Upper lobe of right lung (tissue), 1 donor: ENCODE data around the gene UBE2H. TPM values are rescaled to one million over a fixed set of nuclear protein-coding genes. Genes with fewer than 3 reads are reported as not detected.

Experiments used
- ATAC-seq: fragments of 200-7000 bp; cut with Tn5 transposase; one replicate; pipeline ENCODE4 v1.9.1; 2020; ENCODE audit warnings: mild to moderate bottlenecking, moderate library complexity
- DNase-seq: peaks from one replicate; pipeline ENCODE4 v3.0.0-alpha.2; 2020
- H3K27ac ChIP-seq: fragments of 200-600 bp; one replicate; pipeline ENCODE4 v1.8.0; 2022
- H3K27me3 ChIP-seq: fragments of 200-600 bp; one replicate; pipeline ENCODE4 v1.8.0; 2022; ENCODE audit warnings: mild to moderate bottlenecking
- H3K36me3 ChIP-seq: fragments of 200-600 bp; one replicate; pipeline ENCODE4 v1.8.0; 2022
- H3K4me1 ChIP-seq: fragments of 200-600 bp; one replicate; pipeline ENCODE4 v1.8.0; 2022
- H3K4me3 ChIP-seq: fragments of 200-600 bp; one replicate; pipeline ENCODE4 v1.8.0; 2022; ENCODE audit warnings: mild to moderate bottlenecking
- H3K9me3 ChIP-seq: fragments of 200-600 bp; one replicate; pipeline ENCODE4 v1.8.0; 2022
- intact Hi-C: fragments of 100-400 bp; cut with DNase I; formaldehyde crosslinking; loops from one replicate; pipeline ENCODE4 v1.11.0; 2022
- total RNA-seq: library from RNA; stranded (reverse); fragmentation: NEBNext Ultra II Directional; extraction: Animal tissue kit (Norgen Biotek cat#: 25700); gene quantifications from one replicate; pipeline ENCODE4 v1.2.1, GENCODE V29; 2021
- TF ChIP-seq, protein P1 (sequence below): fragments of 200-600 bp; IDR thresholded peaks from one replicate; pipeline ENCODE4 v1.8.0; 2022; ENCODE audit warnings: antibody characterized with exemption
- donor health status: DM: no; HTN: yes; CAD: no; lungs with severe emphysema.

UBE2H gene
- total RNA-seq, 1 donor from 2014 or later, result 69.1 TPM

DNA sequence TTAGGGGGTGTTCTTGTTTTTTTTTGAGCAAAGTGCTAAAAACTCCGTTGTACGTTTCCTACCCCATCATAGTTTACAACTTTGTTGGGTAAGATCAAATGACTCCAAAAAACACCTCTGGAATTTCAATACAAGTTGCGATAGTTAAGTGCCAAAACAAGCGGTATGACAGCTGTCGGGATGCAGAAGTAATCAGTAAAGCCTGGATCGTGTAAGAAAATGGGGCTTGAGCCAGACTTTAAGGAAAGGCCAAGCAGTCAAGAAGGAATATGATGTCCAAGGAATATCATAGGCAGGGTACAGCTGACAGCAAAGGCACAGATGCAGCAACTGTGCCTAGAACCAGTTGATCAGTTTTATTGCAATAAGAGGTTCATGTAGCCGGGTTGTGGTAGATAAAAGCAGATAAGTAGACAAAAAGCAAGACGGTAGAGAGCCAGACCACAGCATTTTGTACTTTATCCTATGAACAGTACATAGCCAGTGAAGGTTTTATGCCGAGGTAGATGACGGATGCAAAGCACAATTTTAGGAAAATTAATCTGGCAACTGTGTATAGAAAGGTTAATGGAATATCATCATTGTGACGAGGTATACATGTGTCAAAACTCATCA is 45.5 kb downstream of the UBE2H start:
- H3K4me1 ChIP-seq, result peaks cover 5% of the 10 kb centered on the region
- intact Hi-C loops, result no loop called here
- TF ChIP-seq, protein P1, sequence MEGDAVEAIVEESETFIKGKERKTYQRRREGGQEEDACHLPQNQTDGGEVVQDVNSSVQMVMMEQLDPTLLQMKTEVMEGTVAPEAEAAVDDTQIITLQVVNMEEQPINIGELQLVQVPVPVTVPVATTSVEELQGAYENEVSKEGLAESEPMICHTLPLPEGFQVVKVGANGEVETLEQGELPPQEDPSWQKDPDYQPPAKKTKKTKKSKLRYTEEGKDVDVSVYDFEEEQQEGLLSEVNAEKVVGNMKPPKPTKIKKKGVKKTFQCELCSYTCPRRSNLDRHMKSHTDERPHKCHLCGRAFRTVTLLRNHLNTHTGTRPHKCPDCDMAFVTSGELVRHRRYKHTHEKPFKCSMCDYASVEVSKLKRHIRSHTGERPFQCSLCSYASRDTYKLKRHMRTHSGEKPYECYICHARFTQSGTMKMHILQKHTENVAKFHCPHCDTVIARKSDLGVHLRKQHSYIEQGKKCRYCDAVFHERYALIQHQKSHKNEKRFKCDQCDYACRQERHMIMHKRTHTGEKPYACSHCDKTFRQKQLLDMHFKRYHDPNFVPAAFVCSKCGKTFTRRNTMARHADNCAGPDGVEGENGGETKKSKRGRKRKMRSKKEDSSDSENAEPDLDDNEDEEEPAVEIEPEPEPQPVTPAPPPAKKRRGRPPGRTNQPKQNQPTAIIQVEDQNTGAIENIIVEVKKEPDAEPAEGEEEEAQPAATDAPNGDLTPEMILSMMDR, result no peak
- ATAC-seq (no peak), DNase-seq (no peak)
- H3K4me3 ChIP-seq, result no peak overlapping the region
- H3K9me3 ChIP-seq, result no peaks in the 10 kb centered on the region
- peaks cover 5% of the 10 kb centered on the region for H3K36me3 ChIP-seq
- H3K27me3 ChIP-seq, result no peaks in the 10 kb centered on the region
- H3K27ac ChIP-seq, result no peak overlapping the region

DNA sequence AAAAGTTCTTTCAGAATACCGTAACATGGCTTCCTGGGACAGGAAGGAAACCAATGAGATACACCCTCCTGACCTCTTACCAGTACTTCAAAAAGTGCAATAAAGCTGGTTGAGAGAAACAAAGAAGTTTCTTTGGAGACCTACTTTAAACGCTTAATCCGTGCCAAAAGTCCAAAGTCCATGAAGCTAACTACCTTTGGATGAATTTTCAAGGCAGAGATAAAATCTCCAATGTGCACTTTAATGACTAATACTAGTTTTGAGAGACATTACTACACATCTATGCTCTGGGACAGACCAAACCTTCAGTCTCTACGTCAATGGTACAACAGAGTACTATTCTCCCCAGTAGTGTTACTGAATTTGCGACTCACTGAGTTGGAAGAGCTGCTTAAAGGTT is 46.1 kb downstream of the UBE2H start:
- intact Hi-C loops, result no loop called here
- H3K27me3 ChIP-seq, result no peaks in the 10 kb centered on the region
- ATAC-seq (no peak), DNase-seq (no peak)
- H3K4me3 ChIP-seq, result no peak overlapping the region
- no peak overlapping the region for H3K27ac ChIP-seq
- H3K36me3 ChIP-seq, result peaks cover 5% of the 10 kb centered on the region
- TF ChIP-seq, protein P1, result no peak
- H3K4me1 ChIP-seq, result peaks cover 5% of the 10 kb centered on the region
- H3K9me3 ChIP-seq, result no peaks in the 10 kb centered on the region

DNA sequence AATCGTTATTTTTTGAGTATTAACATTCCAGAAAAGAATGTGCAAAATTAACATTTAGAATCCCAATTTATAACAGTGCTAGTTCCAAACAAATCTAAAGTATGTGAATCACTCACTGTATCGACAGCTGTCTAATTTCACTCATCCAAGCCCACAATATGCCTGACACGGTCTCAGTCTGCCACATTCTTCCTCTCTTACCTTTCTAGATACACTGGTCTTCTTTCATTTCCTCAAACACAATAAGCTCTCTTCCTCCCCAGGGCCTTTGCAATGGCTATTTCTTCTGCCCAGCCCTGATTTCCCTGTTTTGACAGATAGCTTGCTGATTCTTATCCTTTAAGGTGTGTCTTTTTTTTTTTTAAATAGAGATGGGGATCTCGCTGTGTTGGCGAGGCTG is 48.8 kb downstream of the UBE2H start:
- Histone ChIP-seq H3K36me3 (peaks cover 6% of the 10 kb centered on the region), H3K4me3 (no peak overlapping the region), H3K9me3 (no peaks in the 10 kb centered on the region), H3K27ac (no peak overlapping the region), H3K4me1 (peaks cover 5% of the 10 kb centered on the region), H3K27me3 (no peaks in the 10 kb centered on the region)
- intact Hi-C loops, result no loop called here
- DNase-seq (no peak), ATAC-seq (no peak)
- TF ChIP-seq, protein P1, result no peak

DNA sequence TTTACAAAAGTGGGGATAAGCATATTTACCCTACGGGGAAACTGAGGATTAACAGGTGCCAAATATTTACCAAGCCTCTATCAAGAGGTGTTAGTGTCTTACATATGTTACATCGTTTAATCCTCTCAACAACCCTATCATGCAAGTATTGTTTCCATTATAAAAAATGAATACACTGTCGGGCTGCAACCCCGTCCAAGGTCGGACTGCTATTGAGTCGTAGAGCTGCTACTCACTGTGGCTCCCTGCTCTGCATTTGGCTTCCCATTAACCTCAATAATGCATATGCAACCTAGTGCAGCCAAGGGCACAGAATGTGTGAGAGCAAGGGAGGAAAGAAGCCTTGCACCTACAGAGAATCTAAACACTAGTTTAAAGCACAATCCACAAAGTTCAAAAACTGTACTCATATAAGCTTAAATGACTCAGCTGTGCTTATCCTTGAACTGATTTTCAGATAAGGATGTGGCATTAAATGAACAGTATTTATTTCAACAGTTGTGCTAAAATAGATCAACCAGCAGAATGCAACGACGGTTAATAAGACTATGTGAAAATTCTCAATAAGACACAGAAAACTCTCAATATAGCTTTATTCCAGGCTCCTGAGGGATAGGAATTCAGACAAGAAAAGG is 49.9 kb downstream of the UBE2H start:
- intact Hi-C loops, result no loop called here

DNA sequence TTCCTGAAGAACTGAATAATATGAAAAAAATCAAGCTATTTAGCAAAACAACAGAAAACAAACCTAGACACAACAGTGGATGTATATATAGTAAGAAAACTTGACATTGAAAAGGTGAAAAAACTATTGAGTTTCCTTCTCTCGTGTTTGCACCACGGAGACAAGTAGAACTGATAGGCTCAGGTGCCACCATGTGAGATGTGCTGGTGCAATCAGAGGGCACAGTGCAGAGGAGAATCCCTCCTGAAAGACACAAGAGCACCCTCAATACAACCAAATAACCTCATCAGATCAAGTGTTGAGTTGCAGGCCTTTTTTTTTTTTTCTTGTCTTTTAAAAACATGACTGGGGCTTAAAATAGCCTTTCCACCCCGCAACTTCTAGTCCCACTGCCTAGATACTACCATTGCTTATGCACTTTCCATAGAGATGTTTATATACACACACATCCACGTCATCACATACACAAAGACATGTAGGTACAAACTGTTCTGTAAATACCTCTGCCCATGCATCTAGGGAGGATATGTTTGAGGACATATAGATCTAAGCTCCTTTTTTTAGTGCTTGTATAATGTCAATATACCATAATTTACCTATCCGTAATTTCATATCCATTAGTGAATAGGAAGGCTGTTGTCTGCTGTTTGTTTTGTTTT is 54.1 kb downstream of the UBE2H start:
- Histone ChIP-seq H3K4me3 (no peak overlapping the region), H3K9me3 (no peaks in the 10 kb centered on the region), H3K36me3 (peaks cover 17% of the 10 kb centered on the region), H3K27me3 (no peaks in the 10 kb centered on the region), H3K27ac (no peak overlapping the region), H3K4me1 (no peaks in the 10 kb centered on the region)
- intact Hi-C loops, result no loop called here
- TF ChIP-seq, protein P1, result no peak
- DNase-seq (no peak), ATAC-seq (no peak)

More for the DNA sequence above, 49.9 kb downstream of the UBE2H start:
- Histone ChIP-seq H3K27me3 (no peaks in the 10 kb centered on the region), H3K27ac (no peak overlapping the region), H3K4me3 (no peak overlapping the region), H3K36me3 (peaks cover 6% of the 10 kb centered on the region), H3K9me3 (no peaks in the 10 kb centered on the region), H3K4me1 (peaks cover 4% of the 10 kb centered on the region)
- TF ChIP-seq, protein P1, result no peak
- DNase-seq, result no peak
- ATAC-seq, result no peak
